Measurements from ENCODE around the gene WIPF3. TPM values are rescaled to one million over a fixed set of nuclear protein-coding genes. Genes with fewer than 3 reads are reported as not detected.

WIPF3 gene
- total and polyA plus RNA-seq, 2 donors (not counting 1 experiment from before 2014, with no cell fraction given) = not detected

- POLR2A ChIA-PET = no interaction called here
- WGBS (ENCODE audit: insufficient coverage) = 89% methylated on average over 6 of the region's 6 CpGs
Measured at GRCh38 chr7:29840701-29841100, 34.4 kb downstream of the WIPF3 start.

More at GRCh38 chr7:29840701-29841100, 34.4 kb downstream of the WIPF3 start:
- H3K27me3 ChIP-seq (replicated peaks in 1 of 4; ENCODE audit: control extremely low read depth in 1 of 4, control insufficient read depth in 3 of 4, insufficient read depth in 4 of 4, low read length in 3 of 4) = peaks cover 0 to 5% (median 0%) of the 10 kb centered on the region in 4 experiments
- no peak overlapping the region for H3K27ac Mint-ChIP-seq
- no peaks in the 10 kb centered on the region for H3K4me1 ChIP-seq (ENCODE audit: control insufficient read depth in 2 of 2, insufficient read depth in 2 of 2, low read length in 2 of 2)
- no peak overlapping the region for H3K4me3 ChIP-seq (ENCODE audit: control extremely low read depth in 1 of 5, extremely low read depth in 1 of 5, insufficient read depth in 1 of 5, low read depth in 2 of 5, low read length in 4 of 5)
- H4K20me1 ChIP-seq (ENCODE audit: control insufficient read depth, insufficient read depth, low read length, poor library complexity, severe bottlenecking) = no peaks in the 10 kb centered on the region
- H3K27me3 Mint-ChIP-seq = peaks cover 33% of the 10 kb centered on the region
- no peak for ATAC-seq (ENCODE audit: low read depth)
- H3K4me3 Mint-ChIP-seq = no peak overlapping the region
- no peak overlapping the region for H2AFZ ChIP-seq (ENCODE audit: insufficient read depth, low read depth, low read length, poor library complexity, severe bottlenecking)
- no peaks in the 10 kb centered on the region for H3K9me3 Mint-ChIP-seq (ENCODE audit: insufficient read depth)
- no peaks in the 10 kb centered on the region for H3K4me1 Mint-ChIP-seq
- H3K9ac ChIP-seq (ENCODE audit: low read length) = no peak overlapping the region
- H3K27ac ChIP-seq (ENCODE audit: low read length in 2 of 2) = no peak overlapping the region
- no peaks in the 10 kb centered on the region for H3K9me3 ChIP-seq (ENCODE audit: control extremely low read depth in 1 of 3, control insufficient read depth in 2 of 3, insufficient read depth in 1 of 3, low read length in 2 of 3)
- no peak for DNase-seq
- no peak overlapping the region for H3K4me2 ChIP-seq (replicated peaks; ENCODE audit: low read depth, low read length, poor library complexity, severe bottlenecking)
- H3K36me3 ChIP-seq (replicated peaks in 1 of 2; ENCODE audit: control extremely low read depth in 1 of 2, control insufficient read depth in 1 of 2, extremely low read depth in 1 of 2, insufficient read depth in 2 of 2, low read length in 1 of 2) = no peaks in the 10 kb centered on the region
- intact Hi-C loops (cut with micrococcal nuclease) = no loop called here
- H3K79me2 ChIP-seq (ENCODE audit: control insufficient read depth, insufficient read depth, low read length) = no peaks in the 10 kb centered on the region
- CTCF ChIA-PET = no interaction called here
- TF ChIP-seq EZH2 (IDR thresholded peaks at IDR 0.05; ENCODE audit: borderline replicate concordance, insufficient read depth, low read depth, low read length, poor library complexity, severe bottlenecking) = no peak
- TF ChIP-seq CTCF (IDR thresholded peaks at IDR 0.05) = no peak
